Heart left ventricle (tissue), 16 donors: Measurements from ENCODE around the gene MYO5B. TPM values are rescaled to one million over a fixed set of nuclear protein-coding genes. Genes with fewer than 3 reads are reported as not detected.

Experiments used
- ATAC-seq, 4 donors: fragments of 200-7000 bp; cut with Tn5 transposase; one replicate each; pipeline ENCODE4 v1.9.1; 2020 to 2022; ENCODE audit warnings: moderate library complexity in 4 of 4, mild to moderate bottlenecking in 3 of 4, moderate number of reproducible peaks in 1 of 4
- DNase-seq, 5 donors: peaks; one replicate each; pipeline ENCODE4 v3.0.0-alpha.2; 2020
- H3K27ac ChIP-seq, 12 donors: fragments of 200-600 bp; sonication (generic) in 4 of 12; one replicate each; pipeline versions ENCODE4 v1.5.0 to v1.8.0; 2016 to 2022; ENCODE audit warnings: mild to moderate bottlenecking in 2 of 12
- H3K27me3 ChIP-seq, 9 donors: fragments of 200-600 bp; sonication (generic) in 2 of 9; one replicate each; pipeline versions ENCODE4 v1.5.1 to v1.8.0; 2016 to 2022; ENCODE audit warnings: mild to moderate bottlenecking in 3 of 9
- H3K36me3 ChIP-seq, 9 donors: fragments of 200-600 bp; sonication (generic) in 2 of 9; one replicate each; pipeline versions ENCODE4 v1.5.0 to v1.8.0; 2018 to 2022; ENCODE audit warnings: mild to moderate bottlenecking in 2 of 9
- H3K4me1 ChIP-seq, 12 donors: fragments of 200-600 bp; sonication (generic) in 4 of 12; one replicate each; pipeline versions ENCODE4 v1.5.0 to v1.8.0; 2016 to 2022; ENCODE audit warnings: mild to moderate bottlenecking in 3 of 12
- H3K4me3 ChIP-seq, 12 donors: fragments of 200-600 bp; sonication (generic) in 4 of 12; one replicate each; pipeline versions ENCODE4 v1.5.0 to v1.8.0; 2017 to 2022; ENCODE audit warnings: mild to moderate bottlenecking in 9 of 12, moderate library complexity in 4 of 12
- H3K9me3 ChIP-seq, 12 donors: fragments of 200-600 bp; sonication (generic) in 4 of 12; one replicate each; pipeline versions ENCODE4 v1.5.0 to v1.8.0; 2016 to 2022; ENCODE audit warnings: mild to moderate bottlenecking in 1 of 12
- POLR2A ChIP-seq, 2 donors: fragments of 450-650 bp; IDR thresholded peaks; one replicate each; pipeline ENCODE4 v1.6.1; 2017; ENCODE audit warnings: antibody characterized with exemption in 2 of 2, mild to moderate bottlenecking in 2 of 2, moderate library complexity in 2 of 2
- WGBS, 4 donors: extraction: QIAGEN DNeasy Blood & Tissue Kit in 2 of 4; methylation state at CpG; one replicate each; pipeline versions ENCODE4 v1.1.5 to v1.1.7; 2013 to 2018; 5-methylcytosine and 5-hydroxymethylcytosine counted together
- intact Hi-C, 10 donors: fragments of 100-400 bp; cut with DNase I; formaldehyde crosslinking; loops; one replicate each; pipeline versions ENCODE4 v1.11.1 to v1.14.2; 2022
- polyA plus RNA-seq, 2 donors: library from polyadenylated mRNA; stranded (reverse); fragments of 200-250 nt; gene quantifications; one replicate each; pipeline ENCODE4 v1.2.3, GENCODE V29; 2013
- total RNA-seq, 9 donors: library from RNA; depleted of rRNA in 2 of 9; stranded (reverse); fragments of >200 nt in 2 of 9; fragmentation: NEBNext Ultra II Directional in 3 of 9; extraction: Animal tissue kit (Norgen Biotek cat#: 25700) in 3 of 9; gene quantifications; one replicate each; pipeline versions ENCODE4 v1.1.0 to v1.2.4, GENCODE V29; 2016 to 2023
- TF ChIP-seq, protein P1 (sequence below), 12 donors: fragments of 200-600 bp; sonication (generic) in 4 of 12; IDR thresholded peaks; one replicate each; pipeline versions ENCODE4 v1.5.0 to v1.8.0; 2018 to 2022; ENCODE audit warnings: antibody characterized with exemption in 12 of 12, mild to moderate bottlenecking in 5 of 12
- donor health status: ischemic (EF 13 %, LVEDD 7.1; RV severe dilation, severe dysfunction).
- donor health status: healthy with polysubstance abuse.
- donor health status: DM: no; HTN: yes; CAD: no.
- donor health status: DM: no; HTN: no; CAD: no.
- donor health status: ischemic (EF 25% LVEDD 6.9; RV normal size, moderate dysfunction).
- donor health status: ischemic (EF 25% LVEDD 5.7; RV mildly dilated, moderate dysfunction).
- donor health status: healthy.
- donor health status: DM: yes; HTN: yes; CAD: no.
- donor health status: ischemic (EF 35%, LVEDD 5.7; RV mildly dilated, moderate dysfunction).
- donor health status: nonischemic (EF 11% LVEDD 7.7; RV severe dilation, severe dysfunction).
- donor health status: DM: yes; HTN: yes; CAD: no.
- donor health status: PGD.
- donor health status: ischemic (EF 29% LVEDD 5.4; RV normal size, mild dysfunction).
- donor health status: nonischemic (EF 23%, LVEDD 6.1; RV moderate dilation, normal function).

Gene MYO5B
- total and polyA plus RNA-seq, 11 donors = 0.51 to 5.9 (median 1.4) TPM

DNA sequence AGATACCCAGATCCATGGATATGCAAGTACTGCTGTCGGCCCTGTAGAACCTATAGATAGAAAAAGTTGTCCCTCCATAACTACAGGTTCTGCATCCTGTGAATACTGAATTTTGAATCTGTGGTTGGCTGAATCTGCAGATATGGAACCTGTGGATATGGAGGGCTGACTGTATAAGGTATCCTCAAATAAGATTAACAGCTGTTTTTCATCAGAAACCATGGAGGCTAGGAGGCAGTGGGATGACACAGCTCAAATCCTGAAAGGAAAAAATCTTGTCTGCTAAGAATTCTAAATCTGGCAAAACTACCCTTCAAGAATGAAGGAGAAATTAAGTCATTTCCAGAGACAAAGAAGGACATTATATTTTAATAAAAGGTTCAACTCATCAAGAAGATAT lies 367.0 kb downstream of the MYO5B start:
- no peaks in the 10 kb centered on the region for H3K4me1 ChIP-seq
- H3K36me3 ChIP-seq = no peaks in the 10 kb centered on the region
- no peak overlapping the region for H3K27ac ChIP-seq
- ATAC-seq (no peak), DNase-seq (no peak)
- peaks cover 0 to 42% (median 3%) of the 10 kb centered on the region in 12 donors for H3K9me3 ChIP-seq
- H3K27me3 ChIP-seq = no peaks in the 10 kb centered on the region
- no peak overlapping the region for H3K4me3 ChIP-seq
- no peak for TF ChIP-seq POLR2A (IDR thresholded peaks at IDR 0.05)
- TF ChIP-seq, protein P1, sequence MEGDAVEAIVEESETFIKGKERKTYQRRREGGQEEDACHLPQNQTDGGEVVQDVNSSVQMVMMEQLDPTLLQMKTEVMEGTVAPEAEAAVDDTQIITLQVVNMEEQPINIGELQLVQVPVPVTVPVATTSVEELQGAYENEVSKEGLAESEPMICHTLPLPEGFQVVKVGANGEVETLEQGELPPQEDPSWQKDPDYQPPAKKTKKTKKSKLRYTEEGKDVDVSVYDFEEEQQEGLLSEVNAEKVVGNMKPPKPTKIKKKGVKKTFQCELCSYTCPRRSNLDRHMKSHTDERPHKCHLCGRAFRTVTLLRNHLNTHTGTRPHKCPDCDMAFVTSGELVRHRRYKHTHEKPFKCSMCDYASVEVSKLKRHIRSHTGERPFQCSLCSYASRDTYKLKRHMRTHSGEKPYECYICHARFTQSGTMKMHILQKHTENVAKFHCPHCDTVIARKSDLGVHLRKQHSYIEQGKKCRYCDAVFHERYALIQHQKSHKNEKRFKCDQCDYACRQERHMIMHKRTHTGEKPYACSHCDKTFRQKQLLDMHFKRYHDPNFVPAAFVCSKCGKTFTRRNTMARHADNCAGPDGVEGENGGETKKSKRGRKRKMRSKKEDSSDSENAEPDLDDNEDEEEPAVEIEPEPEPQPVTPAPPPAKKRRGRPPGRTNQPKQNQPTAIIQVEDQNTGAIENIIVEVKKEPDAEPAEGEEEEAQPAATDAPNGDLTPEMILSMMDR (IDR thresholded peaks at IDR 0.05) = no peak
- intact Hi-C loops = no loop called here
- WGBS, 4 donors = 90 to 100% (median 98%) methylated on average over 1 of the region's 1 CpG

DNA sequence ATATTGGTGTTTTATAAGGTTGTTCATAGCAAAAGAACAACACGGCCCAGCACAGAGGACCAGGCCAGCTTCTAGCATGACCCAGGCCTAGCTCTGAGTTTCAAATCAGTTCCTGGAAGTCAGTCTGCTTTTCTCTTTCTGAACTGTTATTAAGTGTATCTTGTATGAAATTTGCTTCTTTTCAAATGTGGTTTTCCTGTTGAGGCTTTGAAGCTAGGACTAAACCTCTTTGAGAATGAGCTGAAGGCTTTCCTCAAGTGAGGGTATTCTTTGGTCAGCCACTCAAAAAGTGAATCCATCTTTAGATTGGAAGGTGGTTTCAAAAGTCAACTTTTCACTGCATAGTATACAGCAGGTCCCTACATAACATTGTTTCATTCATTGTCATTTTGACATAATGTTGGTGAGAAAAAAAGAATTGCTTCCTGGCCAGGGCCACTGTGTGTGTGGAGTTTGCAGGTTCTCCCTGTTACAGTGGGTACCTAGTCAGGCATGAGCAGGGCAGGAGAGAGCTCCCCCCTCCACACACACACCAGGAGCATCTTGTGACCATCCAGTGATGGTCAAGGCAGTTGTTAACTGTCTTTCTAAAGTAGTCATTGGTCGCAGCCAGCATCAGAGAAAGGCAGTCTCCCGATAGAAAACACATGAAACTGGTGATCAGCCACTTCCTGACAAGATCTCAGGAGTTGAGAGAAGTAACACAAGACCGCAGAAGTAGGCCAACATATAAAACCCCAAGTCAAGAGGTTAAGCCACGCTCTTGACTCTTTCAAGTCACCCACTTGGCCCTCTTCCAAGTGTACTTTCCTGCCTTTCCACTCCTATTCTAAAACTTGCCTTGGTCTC lies 374.9 kb downstream of the MYO5B start:
- peak overlapping the region in 1 of 12 donors; percentile 68 for H3K27ac ChIP-seq
- peaks cover 0 to 13% (median 0%) of the 10 kb centered on the region in 12 donors for H3K4me1 ChIP-seq
- no peak for ATAC-seq
- H3K9me3 ChIP-seq = no peaks in the 10 kb centered on the region
- no peaks in the 10 kb centered on the region for H3K36me3 ChIP-seq
- no peaks in the 10 kb centered on the region for H3K27me3 ChIP-seq
- intact Hi-C loops = loop anchor here in 1 of 10 donors (10.0 kb wide), 1 partner anchor 325 kb away; the partner anchor contains the start of gene RPL17
- DNase-seq = no peak
- 73 to 85% (median 79%) methylated on average over 5 of the region's 5 CpGs for WGBS, 4 donors
- TF ChIP-seq POLR2A (IDR thresholded peaks at IDR 0.05) = no peak
- TF ChIP-seq, protein P1 (IDR thresholded peaks at IDR 0.05) = no peak
- no peak overlapping the region for H3K4me3 ChIP-seq

DNA sequence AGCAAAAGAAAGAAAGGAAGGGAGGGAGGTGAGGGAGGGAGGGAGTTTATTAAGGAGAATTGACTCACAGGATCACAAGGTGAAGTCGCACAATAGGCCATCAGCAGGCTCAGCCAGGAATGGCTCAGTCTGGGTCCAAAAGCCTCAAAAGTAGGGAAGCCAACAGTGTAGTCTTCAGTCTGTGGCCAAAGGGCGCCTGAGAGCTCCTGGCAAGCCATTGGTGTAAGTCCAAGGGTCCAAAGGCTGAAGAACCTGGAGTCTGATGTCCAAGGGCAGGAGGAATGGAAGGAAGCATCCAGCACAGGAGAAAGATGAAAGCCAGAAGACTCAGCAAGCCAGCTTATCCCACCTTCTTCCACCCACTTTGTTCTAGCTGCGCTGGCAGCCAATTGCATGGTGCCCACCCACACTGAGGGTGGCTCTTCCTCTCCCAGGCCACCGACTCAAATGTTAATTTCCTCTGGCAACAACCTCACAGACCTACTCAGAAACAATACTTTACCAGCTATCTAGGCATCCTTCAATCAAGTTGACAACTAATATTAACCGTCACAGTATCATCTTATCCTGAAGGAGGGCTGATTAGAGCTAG lies 375.8 kb downstream of the MYO5B start:
- H3K4me1 ChIP-seq = peaks cover 0 to 19% (median 1%) of the 10 kb centered on the region in 12 donors
- TF ChIP-seq, protein P1 (IDR thresholded peaks at IDR 0.05) = no peak
- TF ChIP-seq POLR2A (IDR thresholded peaks at IDR 0.05) = no peak
- 76 to 90% (median 88%) methylated on average over 5 of the region's 5 CpGs for WGBS, 4 donors
- no peaks in the 10 kb centered on the region for H3K9me3 ChIP-seq
- no peaks in the 10 kb centered on the region for H3K36me3 ChIP-seq
- intact Hi-C loops = loop anchor here in 1 of 10 donors (10.0 kb wide), 1 partner anchor 324 kb away; the partner anchor contains the start of gene RPL17
- H3K27ac ChIP-seq = peak overlapping the region in 1 of 12 donors; percentile 68
- H3K27me3 ChIP-seq = no peaks in the 10 kb centered on the region
- DNase-seq (no peak), ATAC-seq (no peak)
- H3K4me3 ChIP-seq = no peak overlapping the region

DNA sequence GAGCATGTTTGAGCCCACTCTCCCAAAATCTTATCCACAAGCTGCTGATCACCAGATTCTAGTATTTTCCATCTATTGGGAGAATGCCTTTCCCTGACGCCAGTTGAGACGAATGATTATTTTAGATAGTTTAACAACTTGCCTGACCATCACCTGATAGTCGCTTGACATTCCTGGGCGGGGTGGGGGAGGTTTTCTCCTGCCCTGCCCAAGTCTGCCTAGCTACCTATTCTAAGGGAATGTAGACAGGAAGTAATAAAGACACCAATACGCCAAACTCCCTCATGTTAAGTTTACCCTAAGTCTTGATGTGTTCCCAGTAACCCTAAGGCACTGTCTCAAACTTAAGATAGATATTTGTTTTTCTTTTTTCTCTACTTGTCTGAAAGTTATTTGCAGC lies 377.0 kb downstream of the MYO5B start:
- DNase-seq (no peak), ATAC-seq (no peak)
- peaks cover 0 to 20% (median 1%) of the 10 kb centered on the region in 12 donors for H3K4me1 ChIP-seq
- intact Hi-C loops = loop anchor here in 1 of 10 donors (10.0 kb wide), 1 partner anchor 323 kb away; the partner anchor contains the start of gene RPL17
- no peak for TF ChIP-seq POLR2A (IDR thresholded peaks at IDR 0.05)
- TF ChIP-seq, protein P1 (IDR thresholded peaks at IDR 0.05) = no peak
- H3K4me3 ChIP-seq = no peak overlapping the region
- H3K27ac ChIP-seq = no peak overlapping the region
- H3K36me3 ChIP-seq = no peaks in the 10 kb centered on the region
- H3K9me3 ChIP-seq = no peaks in the 10 kb centered on the region
- 89 to 97% (median 96%) methylated on average over 5 of the region's 5 CpGs for WGBS, 4 donors
- H3K27me3 ChIP-seq = no peaks in the 10 kb centered on the region
